Fibroblast of mammary gland (primary cell): Measurements from ENCODE around the gene FANK1.
"Not testable (repeated sequence)": the region's sequence is repeated elsewhere in the genome, so short reads cannot be mapped to it uniquely, and the experiment has no call there.

Experiments used
- DNase-seq: peaks from one replicate; pipeline ENCODE4 v3.0.0-alpha.2; 2010; ENCODE audit warnings: low read depth
- H3K4me3 ChIP-seq: 2 replicates; pipeline ENCODE4 v1.5.1; 2011; ENCODE audit warnings: low read depth, mild to moderate bottlenecking, low read length, moderate library complexity; ENCODE audit not compliant: control insufficient read depth
- TF ChIP-seq, protein P1 (sequence below): conservative IDR thresholded peaks from 2 replicates; pipeline ENCODE4 v1.5.1; 2011; ENCODE audit warnings: low read depth, low read length, inconsistent platforms; ENCODE audit not compliant: control insufficient read depth, insufficient read depth

Gene FANK1

GRCh38 chr10:126042906-126043305 is 146.5 kb downstream of the FANK1 start:
- no peak overlapping the region for H3K4me3 ChIP-seq
- TF ChIP-seq, protein P1, sequence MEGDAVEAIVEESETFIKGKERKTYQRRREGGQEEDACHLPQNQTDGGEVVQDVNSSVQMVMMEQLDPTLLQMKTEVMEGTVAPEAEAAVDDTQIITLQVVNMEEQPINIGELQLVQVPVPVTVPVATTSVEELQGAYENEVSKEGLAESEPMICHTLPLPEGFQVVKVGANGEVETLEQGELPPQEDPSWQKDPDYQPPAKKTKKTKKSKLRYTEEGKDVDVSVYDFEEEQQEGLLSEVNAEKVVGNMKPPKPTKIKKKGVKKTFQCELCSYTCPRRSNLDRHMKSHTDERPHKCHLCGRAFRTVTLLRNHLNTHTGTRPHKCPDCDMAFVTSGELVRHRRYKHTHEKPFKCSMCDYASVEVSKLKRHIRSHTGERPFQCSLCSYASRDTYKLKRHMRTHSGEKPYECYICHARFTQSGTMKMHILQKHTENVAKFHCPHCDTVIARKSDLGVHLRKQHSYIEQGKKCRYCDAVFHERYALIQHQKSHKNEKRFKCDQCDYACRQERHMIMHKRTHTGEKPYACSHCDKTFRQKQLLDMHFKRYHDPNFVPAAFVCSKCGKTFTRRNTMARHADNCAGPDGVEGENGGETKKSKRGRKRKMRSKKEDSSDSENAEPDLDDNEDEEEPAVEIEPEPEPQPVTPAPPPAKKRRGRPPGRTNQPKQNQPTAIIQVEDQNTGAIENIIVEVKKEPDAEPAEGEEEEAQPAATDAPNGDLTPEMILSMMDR = no peak
- DNase-seq = no peak

- TF ChIP-seq, protein P1 = no peak
- no peak for DNase-seq
- no peak overlapping the region for H3K4me3 ChIP-seq
These were observed 147.0 kb downstream of the FANK1 start for GRCh38 chr10:126043389-126043788.

DNA sequence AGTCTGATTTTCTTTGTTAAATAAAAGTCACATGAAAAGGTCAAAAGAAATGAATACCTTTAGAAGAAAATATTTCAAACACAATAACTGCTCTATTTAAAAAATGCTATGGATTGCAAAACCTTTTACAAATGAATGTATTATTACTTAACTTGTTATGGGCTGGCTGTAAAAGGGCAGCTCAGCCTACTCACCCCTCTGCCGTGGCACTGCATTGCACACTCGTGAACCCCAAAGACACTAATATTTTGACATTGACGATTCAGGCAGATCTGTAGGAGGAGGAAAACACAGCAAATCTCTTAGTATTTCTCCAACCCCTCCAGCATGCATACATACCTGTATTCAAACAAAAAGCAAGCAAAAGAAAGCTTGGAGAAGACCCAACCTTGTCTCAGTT is 149.5 kb downstream of the FANK1 start:
- TF ChIP-seq, protein P1 = no peak
- no peak for DNase-seq

GRCh38 chr10:126046831-126047230 is 150.5 kb downstream of the FANK1 start:
- TF ChIP-seq, protein P1 = no peak
- DNase-seq = no peak
- no peak overlapping the region for H3K4me3 ChIP-seq

More for the DNA sequence above, 149.5 kb downstream of the FANK1 start:
- H3K4me3 ChIP-seq = no peak overlapping the region

GRCh38 chr10:126047749-126048148 is 151.4 kb downstream of the FANK1 start:
- H3K4me3 ChIP-seq = not testable (repeated sequence)

GRCh38 chr10:126049759-126050700 is 153.7 kb downstream of the FANK1 start:
- DNase-seq = peak; percentile 62
- H3K4me3 ChIP-seq = no peak overlapping the region
- TF ChIP-seq, protein P1 = no peak

More at GRCh38 chr10:126047749-126048148, 151.4 kb downstream of the FANK1 start:
- not testable (repeated sequence) for DNase-seq

- DNase-seq = no peak
- H3K4me3 ChIP-seq = no peak overlapping the region
- TF ChIP-seq, protein P1 = no peak
These were observed 155.8 kb downstream of the FANK1 start for GRCh38 chr10:126052171-126052570.
